ELF-1 (cell line): ENCODE results near the gene BICRA.
"Not testable (repeated sequence)": the region's sequence is repeated elsewhere in the genome, so short reads cannot be mapped to it uniquely, and the experiment has no call there.

Source experiments
- DNase-seq: peaks from one replicate; pipeline ENCODE4 v3.0.0-alpha.2; 2016; ENCODE audit warnings: low read depth, low spot score

The BICRA gene

GRCh38 chr19:47714339-47714738, 105.4 kb downstream of the BICRA start:
- no peak for DNase-seq

DNA sequence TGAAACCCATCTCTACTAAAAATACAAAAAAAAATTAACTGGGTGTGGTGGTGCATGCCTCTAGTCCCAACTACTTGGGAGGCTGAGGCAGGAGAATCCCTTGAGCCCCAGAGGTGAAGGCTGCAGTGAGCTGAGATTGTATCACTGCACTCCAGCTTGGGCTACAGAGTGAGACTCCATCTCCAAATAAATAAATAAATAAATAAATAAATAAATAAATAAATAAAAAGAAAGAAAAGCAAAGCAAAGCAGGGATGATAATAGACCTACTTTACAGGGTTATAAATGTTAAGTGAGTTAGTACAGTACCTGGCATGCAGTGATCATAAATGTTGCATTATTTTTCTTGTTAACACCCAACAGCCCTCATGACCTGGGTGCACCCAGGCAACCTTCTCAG, 105.9 kb downstream of the BICRA start:
- not testable (repeated sequence) for DNase-seq

DNA sequence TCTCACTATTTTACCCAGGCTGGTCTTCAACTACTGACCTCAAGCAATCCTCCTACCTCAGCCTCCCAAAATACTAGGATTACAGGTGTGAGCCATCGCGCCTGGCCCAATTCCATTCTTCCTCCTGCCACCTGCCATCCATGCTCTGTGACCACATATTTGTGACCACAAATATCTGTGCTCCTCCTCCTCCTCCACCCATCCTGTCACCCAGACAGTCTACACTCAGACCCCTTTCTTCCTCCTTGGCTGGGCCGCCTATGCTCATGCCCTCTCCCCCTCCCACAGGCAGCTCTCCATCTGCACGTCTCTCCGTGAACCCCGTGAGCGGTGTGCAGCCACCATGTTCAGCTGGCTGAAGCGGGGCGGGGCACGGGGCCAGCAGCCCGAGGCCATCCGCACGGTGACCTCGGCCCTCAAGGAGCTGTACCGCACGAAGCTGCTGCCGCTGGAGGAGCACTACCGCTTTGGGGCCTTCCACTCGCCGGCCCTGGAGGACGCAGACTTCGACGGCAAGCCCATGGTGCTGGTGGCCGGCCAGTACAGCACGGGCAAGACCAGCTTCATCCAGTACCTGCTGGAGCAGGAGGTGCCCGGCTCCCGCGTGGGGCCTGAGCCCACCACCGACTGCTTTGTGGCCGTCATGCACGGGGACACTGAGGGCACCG, 107.5 kb downstream of the BICRA start:
- no peak for DNase-seq

DNA sequence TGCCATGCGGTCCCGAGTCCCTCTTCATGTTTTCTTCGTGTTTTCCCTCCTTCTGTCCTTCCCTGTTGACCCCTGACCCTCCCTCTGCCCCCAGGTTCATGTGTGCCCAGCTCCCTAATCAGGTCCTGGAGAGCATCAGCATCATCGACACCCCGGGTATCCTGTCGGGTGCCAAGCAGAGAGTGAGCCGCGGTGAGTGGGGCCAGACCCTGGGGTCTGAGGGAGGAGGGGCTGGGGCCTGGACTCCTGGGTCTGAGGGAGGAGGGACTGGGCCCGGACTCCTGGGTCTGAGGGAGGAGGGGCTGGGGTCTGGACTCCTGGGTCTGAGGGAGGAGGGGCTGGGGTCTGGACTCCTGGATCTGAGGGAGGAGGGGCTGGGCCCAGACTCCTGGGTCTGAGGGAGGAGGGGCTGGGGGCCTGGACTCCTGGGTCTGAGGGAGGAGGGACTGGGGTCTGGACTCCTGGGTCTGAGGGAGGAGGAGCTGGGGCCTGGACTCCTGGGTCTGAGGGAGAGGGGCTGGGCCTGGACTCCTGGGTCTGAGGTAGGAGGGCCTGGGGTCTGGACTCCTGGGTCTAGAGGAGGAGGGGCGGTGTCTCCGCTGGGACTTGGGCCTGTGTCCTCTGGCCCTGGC, 109.6 kb downstream of the BICRA start:
- DNase-seq, result not testable (repeated sequence)

- peak; percentile 82 for DNase-seq
These were observed 110.3 kb downstream of the BICRA start for GRCh38 chr19:47719047-47719859.

- no peak for DNase-seq
These were observed 111.9 kb downstream of the BICRA start for GRCh38 chr19:47720669-47721422.

DNA sequence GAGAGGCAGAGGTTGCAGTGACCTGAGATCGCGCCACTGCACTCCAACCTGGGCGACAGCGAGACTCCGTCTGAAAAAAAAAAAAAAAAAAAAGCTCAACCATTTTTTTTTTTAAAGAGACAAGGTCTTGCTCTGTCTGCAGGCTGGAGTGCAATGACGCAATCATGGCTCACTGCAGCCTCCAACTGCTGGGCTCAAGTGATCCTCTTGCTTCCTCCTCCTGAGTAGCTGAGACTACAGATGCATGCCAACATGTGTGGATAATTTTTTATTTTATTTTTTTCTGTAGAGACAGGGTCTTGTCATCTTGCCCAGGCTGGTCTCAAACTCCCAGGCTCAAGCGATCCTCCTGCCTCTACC, 114.6 kb downstream of the BICRA start:
- no peak for DNase-seq

- no peak for DNase-seq
These were observed 116.9 kb downstream of the BICRA start for GRCh38 chr19:47725759-47726401.

DNA sequence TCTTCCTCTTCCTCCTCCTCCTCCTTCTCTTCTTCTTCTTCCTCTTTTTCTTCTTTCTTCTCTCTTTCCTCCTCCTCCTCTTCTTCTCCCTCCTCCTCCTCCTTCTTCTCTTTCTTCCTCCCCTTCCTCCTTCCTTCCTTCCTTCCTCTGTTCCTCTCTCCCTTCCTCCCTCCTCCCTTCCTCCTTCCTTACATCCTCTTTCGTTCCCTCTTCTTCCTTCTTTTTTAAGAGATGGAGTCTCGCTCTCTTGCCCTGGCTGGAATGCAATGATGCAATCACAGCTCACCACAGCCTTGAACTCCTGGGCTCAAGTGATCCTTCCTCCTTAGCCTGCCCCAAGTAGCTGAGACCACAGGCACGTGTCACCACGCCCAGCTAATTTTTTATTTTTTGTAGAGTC, 117.5 kb downstream of the BICRA start:
- DNase-seq, result no peak

DNA sequence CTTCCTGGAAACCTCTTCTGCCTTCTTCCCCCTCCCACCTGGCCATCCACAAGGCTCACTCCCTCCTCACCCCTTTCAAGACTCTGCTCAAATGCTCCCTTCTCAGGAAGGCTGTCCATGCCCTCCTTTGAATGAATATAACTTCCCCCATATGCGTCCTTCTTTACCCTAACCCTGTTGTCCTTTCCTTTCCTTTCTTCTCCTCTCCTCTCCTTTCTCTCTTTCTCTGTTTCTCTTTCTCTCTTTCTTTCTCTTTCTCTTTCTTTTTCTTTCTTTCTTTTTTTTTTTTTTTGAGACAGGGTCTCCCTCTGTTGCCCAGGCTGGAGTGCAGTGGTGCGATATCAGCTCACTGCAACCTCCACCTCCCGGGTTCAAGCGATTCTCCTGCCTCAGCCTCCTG, 119.4 kb downstream of the BICRA start:
- not testable (repeated sequence) for DNase-seq

DNA sequence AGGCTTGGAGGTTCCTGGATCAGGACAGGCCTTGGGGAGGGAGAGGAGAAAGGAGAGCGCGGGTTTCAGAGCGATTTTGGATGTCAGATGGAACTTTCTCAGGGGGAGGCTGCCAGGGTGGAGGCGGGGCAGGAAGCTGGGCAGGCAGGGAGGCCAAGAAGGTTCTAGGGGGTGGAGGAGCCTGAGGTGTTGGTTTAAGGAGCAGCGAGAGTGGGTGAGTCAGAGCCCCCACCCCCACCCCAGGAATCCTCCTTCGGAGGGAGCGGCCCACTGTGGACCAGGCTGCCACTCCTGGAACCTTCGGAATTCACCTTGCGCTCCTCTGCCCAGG, 120.5 kb downstream of the BICRA start:
- peak; percentile 90 for DNase-seq

DNA sequence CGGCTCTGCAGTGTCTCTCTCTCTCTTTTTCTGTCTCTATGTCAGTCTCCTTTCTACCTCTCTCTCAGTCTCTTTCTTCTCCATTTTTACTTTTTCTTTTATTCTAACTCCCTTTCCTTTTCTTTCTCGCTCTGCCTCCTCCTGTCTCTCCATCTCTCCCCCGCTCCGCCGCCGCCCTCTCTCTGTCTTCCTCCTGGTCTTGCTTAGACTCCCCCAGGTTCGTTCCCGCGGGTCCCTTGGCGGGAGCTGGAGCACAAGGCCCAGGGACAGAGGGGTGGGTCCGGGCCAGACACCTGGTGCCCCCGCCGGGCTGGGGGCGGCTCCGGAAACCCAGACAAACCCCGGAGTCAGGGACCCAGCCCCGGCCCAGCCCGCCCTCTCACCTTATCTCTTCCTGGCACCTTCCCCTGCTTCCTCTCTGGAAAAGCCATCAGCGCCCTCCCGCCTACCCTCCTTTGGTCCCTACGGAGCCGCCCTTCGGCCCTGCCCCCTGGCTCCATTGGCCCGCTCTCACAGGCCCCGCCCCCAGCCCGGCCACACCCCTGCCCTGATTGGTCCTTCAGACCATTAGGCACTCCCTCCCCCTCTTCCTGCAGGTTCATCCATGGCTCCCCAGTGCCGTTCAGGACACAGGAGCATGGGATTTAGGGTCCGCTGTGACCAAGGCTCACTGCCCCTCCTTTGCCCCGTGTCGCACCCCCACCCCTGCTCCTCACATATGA, 121.0 kb downstream of the BICRA start:
- DNase-seq, result peak; percentile 84

GRCh38 chr19:47730521-47730889, 121.6 kb downstream of the BICRA start:
- DNase-seq, result no peak

- no peak for DNase-seq
These were observed 122.0 kb downstream of the BICRA start for GRCh38 chr19:47730910-47731309.

DNA sequence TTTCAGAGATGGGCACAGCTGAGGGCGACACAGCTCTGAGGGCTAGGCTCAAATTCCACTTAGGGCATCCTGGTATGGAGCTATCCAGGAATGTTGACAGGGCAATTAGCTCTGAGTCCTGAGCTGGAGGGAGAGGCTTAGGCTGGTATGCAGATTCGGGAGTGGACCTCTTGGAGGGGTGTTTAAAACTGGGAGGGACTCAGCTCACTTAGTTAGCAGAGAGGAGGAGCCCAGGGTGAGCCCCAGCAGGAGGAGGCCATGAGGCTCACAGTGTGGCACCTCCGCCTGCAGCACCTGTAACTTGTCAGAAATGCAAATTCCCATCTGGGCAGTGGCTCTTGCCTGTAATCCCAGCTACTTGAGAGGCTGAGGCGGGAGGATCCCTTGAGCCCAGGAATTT, 126.2 kb downstream of the BICRA start:
- DNase-seq, result peak; percentile 84

DNA sequence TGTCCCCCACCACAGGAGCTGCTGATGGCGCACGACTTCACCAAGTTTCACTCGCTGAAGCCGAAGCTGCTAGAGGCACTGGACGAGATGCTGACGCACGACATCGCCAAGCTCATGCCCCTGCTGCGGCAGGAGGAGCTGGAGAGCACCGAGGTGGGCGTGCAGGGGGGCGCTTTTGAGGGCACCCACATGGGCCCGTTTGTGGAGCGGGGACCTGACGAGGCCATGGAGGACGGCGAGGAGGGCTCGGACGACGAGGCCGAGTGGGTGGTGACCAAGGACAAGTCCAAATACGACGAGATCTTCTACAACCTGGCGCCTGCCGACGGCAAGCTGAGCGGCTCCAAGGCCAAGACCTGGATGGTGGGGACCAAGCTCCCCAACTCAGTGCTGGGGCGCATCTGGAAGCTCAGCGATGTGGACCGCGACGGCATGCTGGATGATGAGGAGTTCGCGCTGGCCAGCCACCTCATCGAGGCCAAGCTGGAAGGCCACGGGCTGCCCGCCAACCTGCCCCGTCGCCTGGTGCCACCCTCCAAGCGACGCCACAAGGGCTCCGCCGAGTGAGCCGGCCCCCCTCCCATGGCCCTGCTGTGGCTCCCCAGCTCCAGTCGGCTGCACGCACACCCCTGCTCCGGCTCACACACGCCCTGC, 132.1 kb downstream of the BICRA start:
- no peak for DNase-seq

- DNase-seq, result no peak
These were observed 132.7 kb downstream of the BICRA start for GRCh38 chr19:47741544-47742140.

GRCh38 chr19:47742634-47743033, 133.7 kb downstream of the BICRA start:
- DNase-seq, result peak; percentile 36

GRCh38 chr19:47745010-47745901, 136.3 kb downstream of the BICRA start, which contains the start of gene NOP53:
NOP53 (plus strand) TSS chr19:47745546; CDS start chr19:47745560, 14 bp downstream.
- peak; percentile 99 for DNase-seq
